B cell (primary cell): ENCODE data around the gene EGFL7.

Experiments used
- CTCF ChIP-seq: fragments of 200-600 bp; IDR thresholded peaks from one replicate; pipeline ENCODE4 v1.8.0; 2022; ENCODE audit warnings: antibody characterized with exemption, mild to moderate bottlenecking
- EZH2 ChIP-seq: IDR thresholded peaks from 2 replicates; pipeline ENCODE4 v1.6.1; 2012; ENCODE audit warnings: borderline replicate concordance, low read depth, mild to moderate bottlenecking, moderate library complexity, low read length; ENCODE audit not compliant: insufficient read depth, poor library complexity, severe bottlenecking

- TF ChIP-seq CTCF: no peak
- no peak for TF ChIP-seq EZH2
These were observed 32.1 kb upstream of the EGFL7 start for GRCh38 chr9:136630662-136630992.
